ENCODE results near the gene CACNA1B.
"Not testable (repeated sequence)": the region's sequence is repeated elsewhere in the genome, so short reads cannot be mapped to it uniquely, and the experiment has no call there.

Gene CACNA1B

GRCh38 chr9:138104251-138105122 is 226.9 kb downstream of the CACNA1B start:
- DNase-seq, result no peak

DNA sequence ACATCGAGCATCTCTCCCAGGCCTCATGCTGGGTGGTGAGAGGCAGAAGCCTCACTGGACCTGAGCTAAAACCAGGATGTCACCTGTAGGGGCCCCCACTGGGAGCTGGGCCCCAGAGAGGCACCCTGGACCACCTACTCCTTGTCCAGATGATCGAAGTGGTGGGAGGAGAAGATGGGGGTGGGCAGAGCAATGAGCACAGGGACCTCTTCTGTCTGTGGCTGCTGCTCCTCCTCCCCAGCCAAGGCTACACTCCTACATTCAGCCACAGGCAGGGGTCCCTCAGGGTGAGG is 227.5 kb downstream of the CACNA1B start:
- no peak for DNase-seq

- DNase-seq, result no peak
These were observed 228.3 kb downstream of the CACNA1B start for GRCh38 chr9:138105561-138106505.

DNA sequence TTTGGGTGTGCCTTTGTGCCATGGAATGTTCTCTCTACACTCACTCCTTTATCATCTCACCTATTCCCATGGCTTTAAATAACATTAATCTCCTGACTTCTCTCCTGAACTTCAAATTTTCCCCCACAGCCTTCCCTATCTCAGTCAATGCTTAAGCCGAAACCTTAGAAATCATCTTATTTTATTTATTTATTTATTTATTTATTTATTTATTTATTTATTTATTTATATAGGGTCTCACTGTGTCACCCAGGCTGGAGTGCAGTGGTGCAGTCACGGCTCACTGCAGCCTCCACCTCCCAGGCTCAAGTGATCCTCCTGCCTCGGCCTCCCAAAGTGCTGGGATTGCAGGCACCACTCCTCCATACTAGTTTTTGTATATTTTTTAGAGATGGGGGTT is 229.5 kb downstream of the CACNA1B start:
- not testable (repeated sequence) for DNase-seq

DNA sequence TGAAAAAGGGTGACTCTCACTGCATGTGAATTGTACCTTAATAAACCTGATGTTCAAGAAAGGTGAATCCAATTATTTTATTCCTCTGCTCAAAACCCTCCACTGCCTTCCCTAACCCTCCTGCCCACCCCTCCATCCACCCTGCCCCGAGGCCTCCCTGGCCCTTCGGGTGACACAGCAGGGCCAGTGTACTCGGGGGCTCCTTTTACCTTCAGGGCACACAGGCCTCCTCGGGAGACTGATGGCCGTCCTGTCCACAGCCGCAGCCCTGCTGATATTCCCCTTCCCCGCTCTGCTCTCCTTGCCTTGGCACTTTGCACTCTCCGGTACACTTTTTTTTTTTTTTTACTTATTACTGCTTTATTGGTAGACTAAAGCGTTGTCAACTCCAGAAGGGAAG is 234.0 kb downstream of the CACNA1B start:
- no peak for DNase-seq

DNA sequence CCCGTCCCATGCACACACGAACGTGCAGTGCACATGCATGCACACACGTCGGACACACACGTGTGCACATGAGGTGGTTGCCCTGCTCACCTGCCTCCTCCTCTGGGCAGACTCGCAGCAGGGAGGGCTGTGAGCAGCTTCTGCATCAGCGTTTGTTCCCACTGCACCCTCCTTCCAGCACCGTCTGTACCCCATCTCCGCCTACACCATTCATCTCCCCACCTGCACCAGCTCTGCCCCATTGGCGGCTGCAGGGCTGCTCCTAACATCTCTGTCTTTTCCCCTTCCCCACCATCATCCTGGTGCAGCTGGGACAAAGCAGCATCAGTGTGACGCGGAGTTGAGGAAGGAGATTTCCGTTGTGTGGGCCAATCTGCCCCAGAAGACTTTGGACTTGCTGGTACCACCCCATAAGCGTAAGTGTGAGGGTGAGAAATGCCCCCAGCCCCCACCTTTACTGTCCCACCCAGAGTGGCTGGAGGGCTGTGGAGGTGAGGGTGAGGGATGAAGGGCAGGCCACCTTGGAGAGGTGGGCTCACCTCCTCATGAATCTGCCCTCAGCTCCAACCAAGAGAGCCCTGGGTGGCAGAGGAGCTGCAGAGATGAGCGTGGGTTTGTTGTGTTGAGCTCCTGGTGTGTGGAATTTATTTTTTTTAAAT is 234.6 kb downstream of the CACNA1B start:
- DNase-seq, result no peak

DNA sequence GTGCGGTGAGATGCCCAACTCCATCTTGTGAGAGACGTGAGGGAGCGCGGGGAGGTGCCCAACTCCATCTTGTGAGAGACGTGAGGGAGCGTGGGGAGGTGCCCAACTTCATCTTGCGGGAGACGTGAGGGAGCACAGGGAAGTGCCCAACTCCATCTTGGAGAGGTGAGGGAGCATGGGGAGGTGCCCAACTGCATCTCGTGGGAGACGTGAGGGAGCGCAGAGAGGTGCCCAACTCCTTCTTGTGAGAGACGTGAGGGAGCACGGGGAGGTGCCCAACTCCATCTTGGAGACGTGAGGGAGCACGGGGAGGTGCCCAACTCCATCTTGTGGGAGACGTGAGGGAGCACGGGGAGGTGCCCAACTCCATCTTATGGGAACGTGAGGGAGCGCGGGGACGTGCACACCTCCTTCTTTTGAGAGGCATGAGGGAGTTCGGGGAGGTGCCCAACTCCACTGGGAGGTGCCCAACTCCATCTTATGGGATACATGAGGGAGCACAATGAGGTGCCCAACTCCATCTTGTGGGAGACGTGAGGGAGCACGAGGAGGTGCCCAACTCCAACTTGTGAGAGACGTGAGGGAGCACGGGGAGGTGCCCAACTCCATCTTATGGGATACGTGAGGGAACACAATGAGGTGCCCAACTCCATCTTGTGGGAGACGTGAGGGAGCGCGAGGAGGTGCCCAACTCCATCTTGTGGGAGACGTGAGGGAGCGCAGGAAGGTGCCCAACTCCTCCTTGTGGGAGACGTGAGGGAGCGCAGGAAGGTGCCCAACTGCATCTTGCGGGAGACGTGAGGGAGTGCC is 235.4 kb downstream of the CACNA1B start:
- no peak for DNase-seq

- DNase-seq, result not testable (repeated sequence)
These were observed 236.2 kb downstream of the CACNA1B start for GRCh38 chr9:138113701-138114325.

- DNase-seq, result no peak
These were observed 237.1 kb downstream of the CACNA1B start for GRCh38 chr9:138114501-138115245.

DNA sequence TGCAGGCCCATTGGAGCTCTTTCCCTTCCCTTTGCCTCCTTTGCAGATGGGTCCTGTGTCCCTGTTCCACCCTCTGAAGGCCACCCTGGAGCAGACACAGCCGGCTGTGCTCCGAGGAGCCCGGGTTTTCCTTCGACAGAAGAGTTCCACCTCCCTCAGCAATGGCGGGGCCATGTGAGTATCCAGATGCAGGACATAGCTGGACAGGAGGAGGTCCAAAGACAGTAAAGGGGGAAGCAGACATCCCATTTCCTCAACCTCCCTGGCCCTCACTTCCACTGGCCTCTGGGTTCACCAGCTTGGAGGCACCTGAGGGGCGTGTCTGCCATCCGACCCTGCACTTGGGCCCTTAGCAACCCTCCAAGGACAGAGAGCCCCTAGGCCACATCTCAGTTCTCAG is 237.9 kb downstream of the CACNA1B start:
- DNase-seq, result no peak

DNA sequence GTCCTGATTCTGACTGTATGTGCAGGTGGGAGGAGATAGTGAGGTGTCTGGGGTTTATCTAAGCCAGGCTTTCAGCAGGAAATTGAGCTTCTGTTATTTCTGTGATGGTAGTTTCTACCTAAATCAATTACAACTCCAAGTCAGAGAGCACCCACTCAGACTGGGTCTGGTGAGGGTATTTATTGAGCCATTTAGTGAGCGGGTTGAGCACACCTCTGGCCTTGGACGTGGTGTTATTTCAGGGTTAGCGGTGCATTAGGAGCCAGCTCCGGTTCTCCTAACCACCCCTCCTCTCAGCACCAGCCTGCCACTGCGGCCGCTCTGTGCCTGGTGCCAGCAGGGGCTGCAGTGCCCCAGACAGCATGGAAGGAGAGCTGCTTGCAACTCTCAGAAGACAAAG is 238.9 kb downstream of the CACNA1B start:
- no peak for DNase-seq

DNA sequence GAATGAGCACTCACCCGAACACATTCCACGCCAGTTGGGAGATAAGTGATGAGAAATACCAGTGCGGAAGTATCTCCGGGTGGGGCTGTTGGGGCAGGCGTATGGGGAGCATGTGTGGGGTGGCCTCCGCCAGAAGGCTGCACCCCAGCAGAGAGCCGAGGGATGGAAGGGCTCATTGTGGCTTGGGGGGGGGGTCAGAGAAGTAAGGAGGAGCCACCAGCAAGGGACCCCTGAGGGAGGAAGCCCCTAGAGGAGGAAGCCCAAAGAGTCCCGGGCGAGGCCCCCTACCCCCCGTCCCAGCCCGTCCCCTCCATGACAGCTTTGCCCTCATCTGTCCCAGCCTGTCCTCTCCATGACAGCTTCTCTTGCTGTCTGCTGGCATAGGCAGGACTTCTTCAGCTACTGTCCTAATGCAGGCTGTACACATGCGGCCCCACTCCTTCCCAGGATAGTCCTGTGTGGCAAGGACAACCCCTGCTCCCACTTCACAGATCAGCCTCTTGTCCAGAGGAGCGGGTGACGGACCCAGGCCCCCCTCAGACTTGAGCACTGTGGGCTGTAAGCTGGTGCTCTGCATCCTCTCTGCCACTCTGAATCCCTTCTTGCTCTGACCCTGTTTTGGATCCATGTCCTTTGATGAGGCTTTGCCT is 239.6 kb downstream of the CACNA1B start:
- no peak for DNase-seq

- no peak for DNase-seq
These were observed 240.3 kb downstream of the CACNA1B start for GRCh38 chr9:138117836-138118235.

- no peak for DNase-seq
These were observed 241.1 kb downstream of the CACNA1B start for GRCh38 chr9:138118601-138119071.

GRCh38 chr9:138119202-138120027 is 241.8 kb downstream of the CACNA1B start:
- no peak for DNase-seq

DNA sequence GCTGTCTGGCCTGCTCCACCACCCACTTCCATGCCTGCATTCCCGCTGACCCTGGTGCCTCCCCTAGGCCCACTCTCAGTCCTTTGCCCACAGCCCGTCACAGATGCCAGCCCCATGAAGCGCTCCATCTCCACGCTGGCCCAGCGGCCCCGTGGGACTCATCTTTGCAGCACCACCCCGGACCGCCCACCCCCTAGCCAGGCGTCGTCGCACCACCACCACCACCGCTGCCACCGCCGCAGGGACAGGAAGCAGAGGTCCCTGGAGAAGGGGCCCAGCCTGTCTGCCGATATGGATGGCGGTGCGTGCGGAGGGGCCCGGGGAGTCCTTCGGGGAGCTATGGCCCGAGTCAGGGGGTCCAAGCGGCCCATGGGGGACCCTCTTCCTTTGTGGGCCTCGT is 242.5 kb downstream of the CACNA1B start:
- no peak for DNase-seq

- no peak for DNase-seq
These were observed 243.2 kb downstream of the CACNA1B start for GRCh38 chr9:138120511-138121437.

- no peak for DNase-seq
These were observed 244.0 kb downstream of the CACNA1B start for GRCh38 chr9:138121438-138122050.

Measured in EL (cell line).